H1 (cell line): ENCODE measurements around the gene KLHDC7B. TPM values are rescaled to one million over a fixed set of nuclear protein-coding genes. Genes with fewer than 3 reads are reported as not detected.

Source experiments
- CREB1 ChIP-seq: IDR thresholded peaks from 2 replicates; pipeline ENCODE4 v1.6.1; 2012; ENCODE audit warnings: inconsistent platforms
- EZH2 ChIP-seq: fragments of 200-600 bp; sonication (generic); IDR thresholded peaks from 2 replicates; pipeline ENCODE4 v1.7.1; 2012; ENCODE audit warnings: low read depth, mild to moderate bottlenecking, moderate library complexity, low read length, inconsistent platforms; ENCODE audit not compliant: severe bottlenecking
- POU5F1 ChIP-seq: IDR thresholded peaks from 2 replicates; pipeline ENCODE4 v1.6.1; 2011; ENCODE audit warnings: low read depth, mild to moderate bottlenecking, low read length, moderate library complexity
- polyA plus RNA-seq, 7 experiments: library from polyadenylated mRNA; depleted of rRNA in 3 of 7; stranded (reverse) in 5 of 7; unstranded in 2 of 7; fragments of >200 nt in 5 of 7; fragments of 200-250 nt in 2 of 7; gene quantifications; 1 replicate in 5 of 7; 2 replicates in 1 of 7; 4 replicates in 1 of 7; pipeline versions ENCODE4 v1.2.1 to v1.2.3, GENCODE V29; 2011 to 2013; ENCODE audit warnings: missing spikeins in 2 of 7, mixed read lengths in 2 of 7
- total RNA-seq: library from RNA; stranded (reverse); fragmentation: NEBNext Ultra II Directional; extraction: Animal tissue kit (Norgen Biotek cat#: 25700); gene quantifications from 2 replicates; pipeline ENCODE4 v1.2.1, GENCODE V29; 2021
- TF ChIP-seq, protein P1 (sequence below): IDR thresholded peaks from 2 replicates; pipeline ENCODE4 v1.6.1; 2012; ENCODE audit warnings: inconsistent platforms

KLHDC7B gene
- total and polyA plus RNA-seq, 2 of the 8 experiments (the other 6 are each of a cell fraction or from before 2014, with no cell fraction given): not detected

- TF ChIP-seq EZH2 (no peak), CREB1 (no peak), POU5F1 (no peak)
- TF ChIP-seq, protein P1, sequence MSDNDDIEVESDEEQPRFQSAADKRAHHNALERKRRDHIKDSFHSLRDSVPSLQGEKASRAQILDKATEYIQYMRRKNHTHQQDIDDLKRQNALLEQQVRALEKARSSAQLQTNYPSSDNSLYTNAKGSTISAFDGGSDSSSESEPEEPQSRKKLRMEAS: no peak
Measured at GRCh38 chr22:50521710-50522109, 24.0 kb upstream of the KLHDC7B start (continued).
